HG03064 (cell line): ENCODE data around the gene EXOC8.

Source experiments
- ATAC-seq: cut with Tn5 transposase; IDR thresholded peaks from one replicate; pipeline ENCODE4 v1.9.1; 2021; ENCODE audit warnings: low read depth; ENCODE audit not compliant: unreplicated experiment

EXOC8 gene, protein sequence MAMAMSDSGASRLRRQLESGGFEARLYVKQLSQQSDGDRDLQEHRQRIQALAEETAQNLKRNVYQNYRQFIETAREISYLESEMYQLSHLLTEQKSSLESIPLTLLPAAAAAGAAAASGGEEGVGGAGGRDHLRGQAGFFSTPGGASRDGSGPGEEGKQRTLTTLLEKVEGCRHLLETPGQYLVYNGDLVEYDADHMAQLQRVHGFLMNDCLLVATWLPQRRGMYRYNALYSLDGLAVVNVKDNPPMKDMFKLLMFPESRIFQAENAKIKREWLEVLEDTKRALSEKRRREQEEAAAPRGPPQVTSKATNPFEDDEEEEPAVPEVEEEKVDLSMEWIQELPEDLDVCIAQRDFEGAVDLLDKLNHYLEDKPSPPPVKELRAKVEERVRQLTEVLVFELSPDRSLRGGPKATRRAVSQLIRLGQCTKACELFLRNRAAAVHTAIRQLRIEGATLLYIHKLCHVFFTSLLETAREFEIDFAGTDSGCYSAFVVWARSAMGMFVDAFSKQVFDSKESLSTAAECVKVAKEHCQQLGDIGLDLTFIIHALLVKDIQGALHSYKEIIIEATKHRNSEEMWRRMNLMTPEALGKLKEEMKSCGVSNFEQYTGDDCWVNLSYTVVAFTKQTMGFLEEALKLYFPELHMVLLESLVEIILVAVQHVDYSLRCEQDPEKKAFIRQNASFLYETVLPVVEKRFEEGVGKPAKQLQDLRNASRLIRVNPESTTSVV

DNA sequence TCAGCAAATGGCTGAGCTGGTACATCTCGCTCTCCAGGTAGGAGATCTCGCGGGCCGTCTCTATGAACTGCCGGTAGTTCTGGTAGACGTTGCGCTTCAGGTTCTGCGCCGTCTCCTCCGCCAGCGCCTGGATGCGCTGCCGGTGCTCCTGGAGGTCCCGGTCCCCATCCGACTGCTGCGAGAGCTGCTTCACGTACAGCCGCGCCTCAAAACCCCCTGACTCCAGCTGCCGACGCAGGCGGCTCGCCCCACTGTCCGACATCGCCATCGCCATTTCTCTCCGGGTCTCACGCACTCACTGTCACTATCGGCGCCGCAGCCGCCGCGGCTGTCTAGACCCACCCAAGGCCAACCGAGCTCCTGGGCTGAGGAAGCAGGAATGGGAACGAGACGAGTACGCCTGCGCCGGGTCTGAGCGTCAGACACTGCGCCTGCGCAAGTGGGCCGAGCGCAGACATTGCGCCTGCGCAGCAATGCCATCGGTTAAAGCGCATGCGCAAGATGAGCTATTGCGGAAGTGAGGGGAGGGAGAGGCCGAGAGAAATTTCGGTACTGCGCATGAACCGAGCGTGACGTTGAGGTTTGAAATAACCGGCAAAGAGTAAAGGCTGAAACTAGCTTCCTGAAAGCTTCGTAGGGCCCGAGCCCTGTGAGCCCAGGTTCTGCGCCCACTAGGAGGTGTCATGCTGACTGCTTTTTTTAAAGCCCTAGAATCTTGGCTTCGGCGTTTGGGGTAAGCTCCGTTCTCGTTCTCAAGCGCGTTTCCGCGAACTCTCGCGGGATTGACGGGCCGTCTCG is at the start of gene EXOC8:
Gene EXOC8 (minus strand): TSS at position 381 of the 798 bp plus-strand sequence. CDS start 107 bp downstream, at position 274.
- ATAC-seq, result peak; percentile 76

DNA sequence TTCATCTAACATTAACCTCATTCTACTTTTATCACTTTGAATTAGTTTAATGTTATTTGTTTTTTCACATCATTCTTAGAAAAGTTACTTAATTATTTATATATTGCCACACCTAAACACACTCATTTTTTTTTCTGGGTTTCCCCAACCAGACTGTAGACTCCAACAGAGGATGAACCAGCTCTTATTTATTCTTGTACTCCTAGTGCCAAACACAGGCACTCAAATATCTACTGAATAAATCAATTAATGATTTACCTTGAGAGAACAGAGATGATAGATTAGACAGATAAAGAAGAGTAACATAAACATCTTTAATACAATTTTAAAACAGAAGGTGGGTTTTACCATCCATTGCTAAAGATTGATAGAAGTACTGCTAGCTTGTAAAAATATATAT is 48.8 kb upstream of the EXOC8 start:
- ATAC-seq, result no peak

DNA sequence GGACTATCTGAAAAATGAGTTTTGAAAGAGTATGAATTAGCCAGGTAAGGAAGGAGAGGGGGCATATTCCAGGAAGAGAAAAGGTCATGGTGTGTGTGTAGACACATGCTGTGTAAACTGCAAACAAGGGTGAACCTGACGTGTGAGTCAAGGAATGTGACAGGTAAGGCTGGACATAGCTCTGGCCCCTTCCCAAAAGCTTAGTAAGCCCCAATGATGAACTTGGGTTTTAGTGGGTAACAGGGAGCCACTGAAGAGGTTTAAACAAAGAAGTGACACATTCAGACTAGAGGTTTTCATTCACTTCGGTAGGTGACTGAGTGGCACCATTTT is 47.7 kb upstream of the EXOC8 start:
- no peak for ATAC-seq

DNA sequence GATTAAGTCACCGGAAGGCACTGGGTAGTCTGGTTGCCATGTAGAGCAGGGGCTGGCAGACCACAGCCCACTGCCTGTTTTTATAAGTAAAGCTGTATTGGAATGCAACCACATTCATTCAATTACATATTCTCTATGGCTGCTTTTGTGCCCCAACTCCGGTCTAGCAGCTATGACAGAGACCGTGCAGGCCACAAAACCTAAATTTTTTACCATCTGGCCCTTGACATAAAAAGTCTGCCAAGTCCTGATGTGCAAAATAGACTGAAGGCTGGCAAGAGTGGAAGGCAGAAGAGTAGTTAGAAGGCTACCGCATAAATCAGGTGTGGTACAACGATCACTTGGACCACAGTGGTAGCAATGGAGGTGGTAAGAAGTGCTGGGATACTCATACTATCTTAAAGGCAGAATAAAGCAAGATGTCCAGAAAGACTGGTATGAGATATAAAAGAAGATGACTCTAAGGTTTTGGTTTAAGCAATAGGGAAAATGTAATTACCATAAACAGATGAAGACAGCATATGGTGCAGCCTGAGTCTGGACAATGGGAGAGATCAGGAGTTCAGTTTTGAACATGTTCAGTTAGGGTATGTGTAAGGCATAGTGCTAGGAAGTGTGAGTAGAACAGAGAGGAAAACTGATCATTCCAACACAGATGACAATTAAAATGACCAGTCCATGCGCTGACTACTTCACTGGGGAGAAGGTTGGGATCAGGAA is 47.2 kb upstream of the EXOC8 start:
- ATAC-seq, result no peak

DNA sequence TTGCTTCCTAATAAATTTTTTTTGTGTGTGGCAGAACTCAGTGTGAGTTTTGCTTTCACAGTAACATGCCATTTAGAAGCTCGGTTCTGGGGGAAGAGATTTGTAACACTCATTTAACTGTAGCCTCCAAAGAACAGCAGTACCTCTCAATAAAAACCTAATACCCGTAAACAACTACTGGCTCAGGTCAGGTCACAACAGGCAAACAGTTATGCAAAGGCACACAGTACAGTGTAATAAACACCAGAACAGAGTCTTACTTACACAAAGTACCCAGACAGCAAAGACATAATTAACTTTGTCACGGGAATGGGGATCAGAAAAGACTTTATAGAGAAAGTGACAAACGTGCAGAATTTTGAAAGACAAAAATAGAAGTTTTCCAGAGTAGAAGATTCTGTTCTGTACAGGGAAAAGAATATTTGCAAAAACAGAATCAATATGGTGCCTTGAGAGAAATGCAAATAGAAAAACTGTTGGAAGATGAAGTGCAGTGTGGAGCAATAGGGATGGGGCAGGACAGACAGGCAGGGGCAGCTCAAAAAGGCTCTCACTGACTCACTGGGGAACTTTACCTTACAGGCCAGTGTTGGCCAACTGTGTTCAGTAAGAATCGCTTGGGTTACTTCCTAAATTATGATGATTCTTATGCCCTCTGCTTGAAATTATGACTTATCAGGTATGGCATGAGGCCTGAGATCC is 45.7 kb upstream of the EXOC8 start:
- no peak for ATAC-seq

DNA sequence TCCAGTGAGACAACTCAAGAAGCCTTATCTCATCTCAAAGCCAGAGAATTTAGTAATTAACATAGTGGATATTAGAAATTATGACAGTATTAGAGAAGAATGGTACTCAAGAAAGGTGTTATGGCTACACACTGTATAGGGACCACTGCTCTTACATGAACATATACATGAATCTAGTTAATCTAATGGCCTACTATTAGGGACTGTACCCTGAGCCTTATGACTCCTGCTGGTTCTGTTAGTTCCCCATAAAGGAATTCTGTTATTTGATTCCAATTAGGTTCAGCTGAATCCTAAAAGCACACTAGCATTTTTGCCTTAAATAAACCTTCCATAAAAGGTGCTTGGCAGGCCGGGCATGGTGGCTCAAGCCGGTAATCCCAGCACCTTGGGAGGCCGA is 44.8 kb upstream of the EXOC8 start:
- no peak for ATAC-seq

DNA sequence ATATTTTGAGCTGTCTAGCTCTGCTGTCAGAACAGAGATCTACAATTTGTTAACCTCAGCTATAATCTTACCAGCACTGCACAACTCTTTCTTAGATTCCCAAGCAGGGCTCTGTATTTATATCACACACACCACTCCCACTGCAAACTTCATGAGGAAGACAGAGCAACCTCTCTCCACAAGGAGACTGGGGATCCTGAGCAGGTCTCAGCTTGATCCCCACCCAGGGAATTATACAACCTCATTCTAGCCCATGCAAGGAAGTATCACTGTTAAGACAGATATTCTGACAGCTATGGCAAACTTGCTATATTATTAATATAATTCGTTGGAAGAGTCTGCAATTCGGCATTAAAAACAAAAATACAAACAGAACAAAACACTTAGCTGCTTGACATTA is 44.1 kb upstream of the EXOC8 start:
- ATAC-seq, result no peak

DNA sequence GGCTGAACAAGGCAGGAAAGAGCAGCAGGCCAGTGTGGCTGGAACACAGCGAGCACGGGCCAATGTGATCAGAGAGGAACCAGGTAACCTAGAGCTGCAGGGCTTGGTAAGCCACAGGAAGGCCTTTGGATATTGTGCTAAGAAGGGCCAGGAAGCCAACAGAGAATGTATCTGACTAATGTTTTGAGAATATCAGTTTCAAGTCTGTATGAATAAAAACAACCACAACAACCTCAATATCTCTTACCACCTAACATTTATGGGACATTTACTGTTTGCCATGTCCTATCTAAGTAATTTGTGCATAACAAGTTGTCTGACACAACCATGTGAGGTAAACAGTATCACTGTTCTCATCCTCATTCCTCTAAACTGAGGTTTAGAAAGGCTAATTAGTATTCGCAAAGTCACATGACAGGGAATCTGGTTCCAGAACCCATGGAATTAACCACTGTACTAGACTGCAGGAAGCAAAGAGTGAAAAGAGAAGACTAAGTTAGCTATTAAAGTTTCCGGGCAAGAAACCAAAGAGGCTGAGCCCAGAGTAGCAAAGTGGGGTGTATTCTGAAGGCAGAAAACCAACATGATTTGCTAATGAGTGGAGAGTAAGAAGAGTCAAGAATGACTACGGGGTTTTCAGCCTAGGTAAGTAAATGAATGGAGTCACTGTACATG is 39.4 kb upstream of the EXOC8 start:
- ATAC-seq, result peak; percentile 77

DNA sequence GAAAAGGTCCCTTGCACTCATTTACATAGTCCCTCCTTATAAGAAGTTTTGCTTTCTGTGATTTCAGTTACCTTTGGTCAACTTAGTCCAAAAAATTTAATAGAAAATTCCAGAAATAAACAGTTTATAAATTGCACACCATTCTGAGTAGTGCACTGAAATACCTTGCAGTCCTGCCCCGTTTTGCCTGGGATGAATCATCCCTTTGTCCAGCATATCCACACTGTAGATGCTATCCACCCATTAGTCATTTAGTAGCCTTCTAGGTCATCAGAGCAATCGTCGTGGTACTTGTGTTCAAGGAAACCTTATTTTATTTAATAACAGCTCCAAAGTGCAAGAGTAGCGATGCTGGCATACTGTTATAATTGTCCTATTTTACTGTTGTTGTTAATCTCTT is 38.4 kb upstream of the EXOC8 start:
- ATAC-seq, result no peak

DNA sequence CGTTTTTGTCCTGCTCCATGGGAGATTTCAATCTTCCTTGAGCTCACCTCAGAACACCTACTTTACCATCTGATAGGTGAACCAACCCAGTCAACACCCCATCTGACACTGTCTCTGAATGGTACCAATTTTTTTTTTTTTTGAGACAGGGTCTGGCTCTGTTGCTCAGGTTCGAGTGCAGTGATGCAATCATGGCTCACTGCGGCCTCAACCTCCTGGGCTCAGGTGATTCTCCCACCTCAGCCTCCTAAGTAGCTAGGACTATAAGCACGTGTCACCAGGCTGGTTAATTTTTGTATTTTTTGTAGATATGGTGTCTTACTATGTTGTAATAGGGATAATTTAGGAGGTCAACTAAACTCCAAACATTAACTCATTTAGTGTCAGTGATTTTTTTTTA is 36.7 kb upstream of the EXOC8 start:
- ATAC-seq, result no peak

DNA sequence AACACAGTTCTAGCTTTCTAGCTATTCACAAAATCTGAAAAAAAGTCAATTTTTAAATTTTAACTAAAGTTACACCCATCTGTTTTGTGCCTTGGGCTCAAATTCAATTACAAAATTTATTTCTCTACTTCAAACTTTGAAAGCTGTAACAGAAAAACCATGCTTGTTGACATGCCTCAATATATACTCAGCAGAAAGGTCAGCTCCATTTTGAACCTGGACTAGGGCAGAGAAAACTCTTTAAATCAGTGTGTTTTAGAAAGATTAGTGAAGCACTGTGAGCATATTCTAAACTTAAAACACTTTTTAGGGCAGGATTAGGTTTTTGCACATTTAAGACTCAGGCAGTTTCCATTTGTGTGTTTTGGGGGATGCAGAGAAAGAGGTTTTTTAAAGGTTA is 34.8 kb upstream of the EXOC8 start:
- no peak for ATAC-seq

DNA sequence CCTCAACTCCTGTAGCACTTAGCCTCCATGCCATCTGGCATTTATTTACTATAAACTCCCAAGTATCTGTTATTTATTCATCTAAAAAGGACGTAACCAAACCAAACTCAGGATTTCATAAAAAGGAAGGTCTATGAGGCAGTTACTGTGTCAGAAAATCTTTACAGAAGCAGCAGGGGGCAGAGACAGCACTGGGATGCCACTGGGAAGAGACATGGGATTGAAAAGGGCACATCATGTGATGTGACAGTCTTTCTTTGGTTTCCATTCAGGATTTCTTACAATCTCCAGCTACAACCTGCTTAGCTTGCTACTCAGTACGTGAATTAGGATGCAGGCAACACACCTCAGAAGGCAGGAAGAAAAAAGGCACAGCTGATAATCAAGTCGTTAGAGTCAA is 31.6 kb upstream of the EXOC8 start:
- no peak for ATAC-seq

DNA sequence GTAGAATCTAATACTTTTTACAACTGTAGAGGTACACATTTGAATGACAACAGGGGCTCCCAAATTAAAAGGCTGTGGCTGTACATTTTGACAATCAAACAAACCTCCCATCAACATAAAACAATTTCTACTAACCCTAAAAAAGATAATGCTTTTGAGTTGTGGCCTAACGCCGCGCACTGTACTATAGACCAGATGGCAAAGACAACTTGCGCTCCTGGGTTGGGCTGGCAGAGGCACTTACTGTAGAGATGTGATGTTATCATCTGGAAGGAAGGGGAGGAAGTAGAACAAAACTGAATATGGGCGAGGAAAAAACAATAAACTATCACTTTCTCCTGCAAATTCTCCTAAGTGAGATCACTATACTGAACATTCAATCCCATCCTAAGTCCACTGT is 26.5 kb upstream of the EXOC8 start:
- ATAC-seq, result no peak

DNA sequence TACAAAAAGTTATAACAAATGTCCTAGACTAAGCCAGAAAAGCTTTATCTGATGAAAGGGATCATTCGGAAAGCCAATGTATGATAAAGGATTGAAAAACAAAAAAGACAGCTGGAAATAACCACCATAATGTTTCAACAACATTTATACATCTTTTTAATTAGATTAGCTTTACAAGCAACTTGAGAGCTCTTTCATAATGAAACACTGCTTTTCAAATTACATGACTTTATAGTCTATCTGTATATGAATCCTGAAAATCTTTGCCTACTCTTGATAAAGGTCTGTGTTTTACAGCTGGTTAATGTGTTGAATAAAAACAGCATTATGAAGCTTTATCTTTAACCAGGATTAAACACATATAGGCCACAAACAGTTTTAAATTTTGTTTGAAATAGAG is 26.0 kb upstream of the EXOC8 start:
- no peak for ATAC-seq

DNA sequence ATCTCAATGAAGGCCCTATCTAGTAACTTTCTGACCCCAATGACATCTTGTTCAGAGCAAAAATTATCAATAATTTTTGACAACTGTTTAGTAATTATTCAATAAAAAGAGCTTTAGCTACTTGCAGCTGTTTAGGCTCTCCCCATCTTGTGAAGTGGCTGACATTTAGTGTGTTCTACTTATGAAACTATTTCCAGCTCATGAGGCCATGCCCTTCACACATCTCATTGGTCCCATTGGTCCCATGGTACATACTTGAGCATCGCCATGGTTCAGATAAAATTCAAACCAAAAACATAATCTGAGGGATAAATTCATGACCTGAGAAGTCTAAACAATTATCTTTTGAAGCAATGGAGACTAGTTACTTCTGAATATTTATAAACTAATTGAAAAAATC is 24.7 kb upstream of the EXOC8 start:
- no peak for ATAC-seq

DNA sequence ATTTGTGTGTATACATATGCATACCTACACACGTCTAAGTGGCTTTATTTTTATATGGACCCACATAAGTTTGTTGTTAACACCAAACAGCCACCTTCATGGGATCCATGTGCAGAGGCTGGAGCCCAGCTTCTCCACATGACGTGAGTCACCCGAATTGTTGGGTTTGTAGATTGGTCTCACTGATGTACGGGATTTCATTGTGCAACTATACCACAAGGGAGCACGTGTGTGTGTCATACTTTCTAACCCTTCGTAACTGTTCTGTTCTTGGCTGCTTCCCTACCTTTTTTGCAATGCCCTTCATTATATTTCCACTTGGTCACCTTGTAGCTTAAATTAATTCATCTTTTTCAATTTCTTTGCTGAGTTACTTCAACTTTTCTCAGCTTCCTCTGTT is 21.5 kb upstream of the EXOC8 start:
- no peak for ATAC-seq

DNA sequence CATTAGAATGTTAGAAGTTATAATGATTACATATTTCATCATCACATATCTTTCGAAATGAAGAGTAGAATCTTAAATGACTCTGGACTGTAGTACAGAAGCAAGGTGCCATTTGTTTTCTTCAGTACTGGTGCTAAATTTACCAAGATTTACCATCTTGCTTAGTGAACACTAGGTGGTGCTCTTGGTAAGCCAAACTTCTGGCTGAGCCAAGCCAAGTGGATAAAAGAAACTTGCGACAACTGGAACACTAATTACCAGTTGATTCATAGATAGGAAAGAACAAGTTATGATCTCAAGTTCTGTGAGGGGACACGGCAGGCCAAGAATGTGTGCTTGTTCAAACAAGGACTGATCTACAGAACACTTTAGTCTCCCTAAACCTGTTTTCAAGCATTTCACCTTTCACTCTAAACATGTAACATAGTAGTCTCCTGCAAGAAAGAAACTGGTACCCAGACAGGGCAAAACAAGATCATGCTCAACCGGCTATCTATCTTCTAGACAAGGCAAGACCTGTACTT is 20.2 kb upstream of the EXOC8 start:
- peak; percentile 83 for ATAC-seq

DNA sequence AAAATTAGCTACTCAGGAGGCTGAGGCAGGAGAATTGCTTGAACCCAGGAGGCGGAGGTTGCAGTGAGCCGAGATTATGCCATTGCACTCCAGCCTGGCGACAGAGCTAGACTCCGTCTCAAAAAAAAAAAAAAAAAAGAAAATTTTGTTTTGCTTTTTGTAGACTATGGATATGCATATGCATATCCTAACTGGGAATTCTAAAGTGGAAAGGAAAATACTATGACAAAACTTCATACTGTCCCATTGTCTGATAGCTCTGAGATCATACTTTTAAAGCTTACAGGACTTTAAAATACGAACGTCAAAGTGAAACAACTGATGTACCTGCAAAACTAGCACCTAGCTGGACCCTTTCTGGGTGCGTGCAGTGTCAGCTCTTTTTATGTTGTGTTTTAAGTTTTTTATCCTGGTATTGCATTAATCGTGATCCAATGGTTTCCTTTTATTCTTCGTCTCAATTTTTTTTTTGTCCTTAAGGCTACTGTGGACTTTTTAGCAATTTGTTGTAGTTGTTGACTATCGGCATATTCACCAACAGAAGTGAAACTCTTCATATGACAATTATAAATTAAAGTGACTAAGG is 19.6 kb upstream of the EXOC8 start:
- ATAC-seq, result no peak

DNA sequence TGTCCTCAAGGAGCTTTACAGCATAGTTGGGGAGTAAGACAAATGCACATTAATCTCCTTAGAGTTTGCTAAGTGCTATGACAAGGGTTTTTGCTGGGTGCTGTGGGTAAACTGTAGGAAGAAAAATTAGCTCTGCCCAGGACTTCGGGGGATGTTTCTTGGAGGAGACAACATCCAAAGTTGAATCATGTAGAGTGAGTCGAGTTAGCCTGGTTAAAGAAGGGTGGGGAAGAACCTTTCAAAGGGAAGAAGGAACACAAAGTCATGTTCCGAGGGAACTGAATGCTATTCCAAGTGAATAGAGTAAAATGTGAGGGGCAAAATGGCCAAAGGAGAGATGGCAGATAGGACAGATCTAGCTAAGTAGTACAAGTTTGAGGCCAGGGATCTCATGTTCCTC is 17.5 kb upstream of the EXOC8 start:
- no peak for ATAC-seq
